K562 (cell line): Measurements from ENCODE around the gene ZNF569. TPM values are rescaled to one million over a fixed set of nuclear protein-coding genes. Genes with fewer than 3 reads are reported as not detected.
A peak's percentile ranks its signal among the peaks of the same experiment; 100 is the strongest.

Experiments
- ATAC-seq: fragments of 200-7000 bp; cut with Tn5 transposase; 3 replicates; pipeline ENCODE4 v1.9.1; 2020; ENCODE audit warnings: moderate library complexity
- BruUV-seq: library from RNA; stranded (reverse); fragments of 400-500 nt; replicated peaks from 2 replicates; lab custom pipeline; 2021; lab: Mats Ljungman, UMichigan
- CTCF ChIA-PET: fragments of 300-600 bp; formaldehyde crosslinking; extraction: SDS; loops from one replicate; lab custom pipeline; 2021; ENCODE audit warnings: low intra/inter-chr PET ratio; lab: Yijun Ruan, JAX
- POLR2A ChIA-PET: fragments of 300-600, 350-650 bp; sonication (Branson Sonifier 250); formaldehyde crosslinking; extraction: SDS; loops from one replicate; lab custom pipeline; 2021; ENCODE audit warnings: antibody characterized with exemption, inconsistent platforms; lab: Yijun Ruan, JAX
- DNase-seq, 4 experiments: peaks; one replicate each; pipeline versions ENCODE4 v3.0.0 to v3.0.0-alpha.2; 2011 to 2018; ENCODE audit warnings: low spot score in 3 of 4, mixed read lengths in 3 of 4; ENCODE audit errors: extremely low read depth in 1 of 4
- FAIRE-seq: peaks from 2 replicates; lab custom pipeline; 2011; peaks lifted over from hg19 to GRCh38; lab: Jason Lieb, UNC
- H2AFZ ChIP-seq: 2 replicates; pipeline ENCODE4 v1.6.0; 2011; ENCODE audit warnings: low read depth, low read length, control low read depth, inconsistent platforms
- H3K27ac ChIP-seq: fragments of 200-600 bp; 3 replicates; pipeline ENCODE4 v1.8.0; 2011; ENCODE audit warnings: low read depth, mild to moderate bottlenecking, control low read depth, inconsistent platforms, low read length, moderate library complexity, mixed read lengths; ENCODE audit errors: extremely low read depth
- H3K27me3 ChIP-seq, 2 experiments: fragments of 300-600 bp in 1 of 2; 2 replicates in 1 of 2; 3 replicates in 1 of 2; pipeline versions ENCODE4 v1.6.0 to v1.8.0; 2011; ENCODE audit warnings: inconsistent platforms in 2 of 2, low read length in 2 of 2, mild to moderate bottlenecking in 1 of 2, mixed read lengths in 1 of 2, moderate library complexity in 1 of 2; ENCODE audit not compliant: control insufficient read depth in 2 of 2, insufficient read depth in 2 of 2
- H3K36me3 ChIP-seq: fragments of 300-600 bp; 3 replicates; pipeline ENCODE4 v1.8.0; 2011; ENCODE audit warnings: mild to moderate bottlenecking, low read length, inconsistent platforms; ENCODE audit not compliant: control insufficient read depth, insufficient read depth
- H3K4me1 ChIP-seq, 2 experiments: fragments of 200-600 bp in 1 of 2; replicated peaks in 1 of 2; 2 replicates in 1 of 2; 3 replicates in 1 of 2; pipeline versions ENCODE4 v1.5.1 to v1.8.0; 2011; ENCODE audit warnings: inconsistent platforms in 2 of 2, low read length in 2 of 2, mild to moderate bottlenecking in 1 of 2, mixed read lengths in 1 of 2, moderate library complexity in 1 of 2; ENCODE audit not compliant: control insufficient read depth in 2 of 2, insufficient read depth in 2 of 2
- H3K4me2 ChIP-seq: 2 replicates; pipeline ENCODE4 v1.6.1; 2011; ENCODE audit warnings: low read length, control low read depth, inconsistent platforms, mixed read lengths; ENCODE audit not compliant: insufficient read depth
- H3K4me3 ChIP-seq: fragments of 200-600 bp; sonication (generic), shearing (Covaris generic); 2 replicates; pipeline ENCODE4 v1.5.1; 2016; ENCODE audit warnings: control low read depth, inconsistent platforms
- H3K79me2 ChIP-seq: fragments of 200-600 bp; 3 replicates; pipeline ENCODE4 v1.8.0; 2011; ENCODE audit warnings: low read length, inconsistent platforms; ENCODE audit not compliant: control insufficient read depth, insufficient read depth
- H3K9ac ChIP-seq, 2 experiments: 2 replicates each; pipeline versions ENCODE4 v1.6.0 to v1.6.1; 2011; ENCODE audit warnings: low read depth in 2 of 2, low read length in 2 of 2, control low read depth in 1 of 2, inconsistent platforms in 1 of 2, mild to moderate bottlenecking in 1 of 2, mixed read lengths in 1 of 2; ENCODE audit not compliant: insufficient read depth in 1 of 2
- H3K9me1 ChIP-seq: one replicate; pipeline ENCODE4 v1.6.0; 2011; ENCODE audit warnings: inconsistent platforms, mild to moderate bottlenecking, low read length, moderate library complexity; ENCODE audit not compliant: control insufficient read depth, insufficient read depth
- H3K9me3 ChIP-seq: replicated peaks from 2 replicates; pipeline ENCODE4 v1.5.1; 2011; ENCODE audit warnings: low read depth, low read length, inconsistent platforms; ENCODE audit not compliant: control insufficient read depth, insufficient read depth
- H4K20me1 ChIP-seq: replicated peaks from 2 replicates; pipeline ENCODE4 v1.6.1; 2011; ENCODE audit warnings: low read length, inconsistent platforms, mixed read lengths; ENCODE audit not compliant: control insufficient read depth, insufficient read depth
- CBX3 ChIP-seq, 2 experiments: IDR thresholded peaks; 1 replicate in 1 of 2; 2 replicates in 1 of 2; pipeline ENCODE4 v1.6.1; 2012; ENCODE audit warnings: inconsistent platforms in 2 of 2, low read length in 2 of 2, borderline replicate concordance in 1 of 2, control low read depth in 1 of 2
- NR0B1 ChIP-seq: fragments of 450-650 bp; IDR thresholded peaks from one replicate; pipeline ENCODE4 v1.6.1; 2018; ENCODE audit warnings: mild to moderate bottlenecking, moderate library complexity; ENCODE audit not compliant: partially characterized antibody
- U2AF2 ChIP-seq: fragments of 200-400 bp; formaldehyde crosslinking; optimal IDR thresholded peaks from 2 replicates; pipeline ENCODE3; 2017; ENCODE audit warnings: low read depth, mild to moderate bottlenecking, low read length
- ZNF445 ChIP-seq: fragments of 250-450 bp; sonication (Bioruptor Pico); IDR thresholded peaks from 2 replicates; pipeline ENCODE4 v1.4.0; 2020; ENCODE audit warnings: low read depth, mild to moderate bottlenecking, moderate library complexity
- ZNF75A ChIP-seq: fragments of 450-650 bp; formaldehyde crosslinking; IDR thresholded peaks from 2 replicates; pipeline ENCODE4 v1.4.0; 2020; ENCODE audit warnings: mild to moderate bottlenecking
- WGBS: fragments of 100-300 bp; shearing (Covaris generic); methylation state at CpG from one replicate; pipeline ENCODE4 v1.1.6; 2016; ENCODE audit warnings: low coverage, mixed read lengths; ENCODE audit not compliant: insufficient coverage; ENCODE audit errors: missing lambda C conversion rate; 5-methylcytosine and 5-hydroxymethylcytosine counted together
- in situ Hi-C: fragments of 300-500 bp; cut with MboI; formaldehyde crosslinking; loops from 4 replicates; pipeline ENCODE4 v1.15.0; 2018; ENCODE audit warnings: inconsistent platforms, mixed read lengths
- intact Hi-C: fragments of 100-400 bp; cut with micrococcal nuclease; formaldehyde crosslinking; loops from 2 replicates; pipeline ENCODE4 v1.14.2; 2022
- polyA plus RNA-seq, 8 experiments: library from polyadenylated mRNA; depleted of rRNA in 4 of 8; stranded (reverse) in 5 of 8; unstranded in 3 of 8; fragments of >200 nt; fragmentation: Nextera tagmentation in 2 of 8; fragmentation: Illumina TruSeq in 1 of 8; extraction: Ambion mirVana in 2 of 8; extraction: Trizol in 1 of 8; gene quantifications; 2 replicates each; pipeline versions ENCODE4 v1.2.1 to v1.2.3, GENCODE V29; 2011 to 2014; ENCODE audit warnings: inconsistent platforms in 1 of 8, missing spikeins in 1 of 8
- total RNA-seq, 7 experiments: library from RNA; depleted of rRNA in 6 of 7; stranded (reverse); fragments of >200 nt in 6 of 7; fragmentation: Illumina TruSeq in 2 of 7; extraction: Trizol in 2 of 7; gene quantifications; 2 replicates each; pipeline versions ENCODE4 v1.2.1 to v1.2.3, GENCODE V29; 2011 to 2021; ENCODE audit warnings: low replicate concordance in 1 of 7

The ZNF569 gene
- total and polyA plus RNA-seq, 9 of the 15 experiments (the other 6 are each of a cell fraction or from before 2014, with no cell fraction given) = 2.1 to 5.7 (median 4.5) TPM

GRCh38 chr19:37389234-37389633 lies 78.0 kb downstream of the ZNF569 start:
- intact Hi-C loops = no loop called here
- no peaks in the 10 kb centered on the region for H3K36me3 ChIP-seq
- H3K4me1 ChIP-seq = no peaks in the 10 kb centered on the region
- H3K27ac ChIP-seq = no peak overlapping the region
- H3K4me2 ChIP-seq = no peak overlapping the region
- POLR2A ChIA-PET = no interaction called here
- BruUV-seq = no TSS peak
- no peaks in the 10 kb centered on the region for H3K79me2 ChIP-seq
- no peaks in the 10 kb centered on the region for H3K27me3 ChIP-seq
- DNase-seq (no peak), ATAC-seq (no peak), FAIRE-seq (no peak)
- no peak overlapping the region for H3K4me3 ChIP-seq
- H3K9ac ChIP-seq = no peak overlapping the region
- H3K9me1 ChIP-seq = no peaks in the 10 kb centered on the region
- TF ChIP-seq ZNF75A (CRISPR knock-in tag) (peak; percentile 55; the same call in 1 of the 2 replicates), CBX3 (IDR thresholded peaks at IDR 0.05; ENCODE audit: borderline replicate concordance in 1 of 2, low read length in 2 of 2) (no peak), NR0B1 (no peak), U2AF2 (no peak), ZNF445 (CRISPR knock-in tag) (no peak)
- CTCF ChIA-PET = no interaction called here
- no peaks in the 10 kb centered on the region for H4K20me1 ChIP-seq
- in situ Hi-C loops = no loop called here
- H2AFZ ChIP-seq = no peak overlapping the region
- 2% methylated on average over 4 of the region's 4 CpGs for whole genome bisulfite sequencing
- no peaks in the 10 kb centered on the region; the same call in 1 of the 2 replicates for H3K9me3 ChIP-seq
